GM18507 (cell line): ENCODE data around the gene KMT2B.
"Not testable (repeated sequence)": the region's sequence is repeated elsewhere in the genome, so short reads cannot be mapped to it uniquely, and the experiment has no call there.

Source experiments
- DNase-seq: peaks from one replicate; pipeline ENCODE4 v3.0.0; 2011; ENCODE audit warnings: low read depth; ENCODE audit not compliant: insufficient read length; ENCODE audit errors: extremely low spot score
- FAIRE-seq: peaks from 2 replicates; lab custom pipeline; 2011; peaks lifted over from hg19 to GRCh38; lab: Jason Lieb, UNC

The KMT2B gene

GRCh38 chr19:35723671-35724070 is 5.9 kb downstream of the KMT2B start:
- FAIRE-seq (no peak), DNase-seq (no peak)

DNA sequence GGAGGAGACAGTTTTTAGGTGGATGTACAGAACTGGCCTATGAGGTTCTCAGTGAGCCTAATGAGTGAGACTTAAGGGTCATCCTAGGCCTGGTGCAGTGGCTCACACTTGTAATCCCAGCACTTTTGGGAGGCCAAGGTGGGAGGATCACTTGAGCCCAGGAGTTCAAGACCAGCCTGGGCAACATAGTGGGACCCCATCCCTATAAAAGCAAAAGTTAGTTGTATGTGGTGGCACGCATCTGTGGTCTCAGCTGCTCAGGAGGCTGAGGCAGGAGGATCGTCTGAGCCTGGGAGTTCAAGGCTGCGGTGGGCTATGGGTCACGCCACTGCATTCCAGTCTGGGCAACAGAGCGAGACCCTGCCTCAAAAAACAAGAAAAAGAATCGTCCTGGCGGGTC is 6.3 kb downstream of the KMT2B start:
- not testable (repeated sequence) for DNase-seq, FAIRE-seq

GRCh38 chr19:35724560-35724959 is 6.8 kb downstream of the KMT2B start:
- no peak for DNase-seq
- FAIRE-seq, result no peak

DNA sequence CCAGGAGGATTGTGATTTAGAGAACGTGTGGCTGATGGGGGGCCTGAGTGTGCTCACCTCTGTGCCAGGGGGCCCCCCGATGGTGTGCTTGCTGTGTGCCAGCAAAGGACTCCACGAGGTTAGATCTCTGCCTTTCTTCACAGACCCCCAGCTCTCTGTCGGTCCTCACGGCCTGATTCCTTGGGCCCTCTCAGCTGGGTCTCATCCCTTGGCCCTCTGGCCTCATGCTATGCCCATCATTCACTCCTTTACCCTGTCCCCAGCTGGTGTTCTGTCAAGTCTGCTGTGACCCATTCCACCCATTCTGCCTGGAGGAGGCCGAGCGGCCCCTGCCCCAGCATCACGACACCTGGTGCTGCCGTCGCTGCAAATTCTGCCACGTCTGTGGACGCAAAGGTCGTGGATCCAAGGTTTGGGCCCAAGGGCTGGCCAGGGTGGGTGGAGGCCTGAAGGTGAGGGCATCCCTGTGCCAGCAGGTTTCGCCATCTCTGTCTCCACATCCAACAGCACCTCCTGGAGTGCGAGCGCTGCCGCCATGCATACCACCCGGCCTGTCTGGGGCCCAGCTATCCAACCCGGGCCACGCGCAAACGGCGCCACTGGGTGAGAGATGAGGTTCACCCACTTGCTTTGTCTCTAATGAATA is 7.5 kb downstream of the KMT2B start:
- FAIRE-seq (no peak), DNase-seq (no peak)

DNA sequence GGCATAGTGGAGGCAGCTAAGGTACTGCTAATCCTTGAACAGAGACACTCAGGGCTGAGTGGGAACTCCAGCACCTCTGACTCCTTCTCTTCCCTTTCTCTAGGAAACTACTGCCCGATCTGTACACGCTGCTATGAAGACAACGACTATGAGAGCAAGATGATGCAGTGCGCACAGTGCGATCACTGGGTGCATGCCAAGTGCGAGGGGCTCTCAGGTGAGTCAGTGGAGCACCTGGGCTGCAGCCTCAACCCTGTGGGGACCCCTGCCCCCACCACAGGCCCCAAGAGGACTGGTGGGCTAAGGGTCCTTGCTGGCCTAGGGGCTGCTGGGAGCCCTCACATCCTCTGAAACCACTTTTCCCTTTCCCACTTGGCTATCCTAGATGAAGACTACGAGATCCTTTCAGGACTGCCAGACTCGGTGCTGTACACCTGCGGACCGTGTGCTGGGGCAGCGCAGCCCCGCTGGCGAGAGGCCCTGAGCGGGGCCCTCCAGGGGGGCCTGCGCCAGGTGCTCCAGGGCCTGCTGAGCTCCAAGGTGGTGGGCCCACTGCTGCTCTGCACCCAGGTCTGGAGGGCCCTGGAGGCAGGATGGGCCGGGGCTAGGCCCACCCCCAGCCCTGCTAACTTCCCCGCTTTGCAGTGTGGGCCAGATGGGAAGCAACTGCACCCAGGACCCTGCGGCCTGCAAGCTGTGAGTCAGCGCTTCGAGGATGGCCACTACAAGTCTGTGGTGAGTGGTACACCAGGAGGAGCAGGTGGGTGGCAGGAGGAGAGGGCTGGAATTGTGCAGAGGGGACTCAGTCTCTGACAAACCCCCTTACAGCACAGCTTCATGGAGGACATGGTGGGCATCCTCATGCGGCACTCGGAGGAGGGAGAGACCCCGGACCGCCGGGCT is 9.5 kb downstream of the KMT2B start:
- DNase-seq, result no peak
- FAIRE-seq, result no peak

- no peak for FAIRE-seq
- DNase-seq, result no peak
Measured at GRCh38 chr19:35727956-35728706, 10.3 kb downstream of the KMT2B start.

DNA sequence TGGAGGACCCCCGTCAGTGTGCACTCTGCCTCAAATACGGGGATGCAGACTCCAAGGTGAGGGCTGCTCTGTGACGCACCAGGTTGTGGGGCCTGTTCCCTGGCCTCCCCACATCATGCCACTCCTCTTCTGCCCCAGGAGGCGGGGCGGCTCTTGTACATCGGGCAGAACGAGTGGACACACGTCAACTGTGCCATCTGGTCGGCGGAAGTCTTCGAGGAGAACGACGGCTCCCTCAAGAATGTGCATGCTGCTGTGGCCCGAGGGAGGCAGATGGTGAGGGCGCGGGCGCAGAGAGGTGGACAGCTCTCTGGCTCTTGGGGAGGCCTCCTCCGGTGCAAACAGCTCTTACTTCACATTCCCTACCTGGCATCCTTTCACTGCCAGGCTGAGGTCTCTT is 11.2 kb downstream of the KMT2B start:
- FAIRE-seq, result no peak
- DNase-seq, result no peak

DNA sequence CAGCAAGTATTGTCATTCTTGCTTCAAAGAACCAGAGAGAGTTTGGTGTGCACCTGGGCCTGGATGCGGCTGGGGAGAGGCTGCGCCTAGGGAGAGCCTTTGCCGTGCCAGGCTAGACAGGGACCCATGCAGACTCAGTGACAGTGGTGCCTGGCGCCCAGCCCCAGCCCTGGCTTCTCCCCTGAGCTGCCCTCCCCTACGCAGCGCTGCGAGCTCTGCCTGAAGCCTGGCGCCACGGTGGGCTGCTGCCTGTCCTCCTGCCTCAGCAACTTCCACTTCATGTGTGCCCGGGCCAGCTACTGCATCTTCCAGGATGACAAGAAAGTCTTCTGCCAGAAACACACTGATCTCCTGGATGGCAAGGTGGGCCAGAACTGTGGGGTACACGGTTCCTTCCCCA is 12.0 kb downstream of the KMT2B start:
- no peak for DNase-seq
- no peak for FAIRE-seq

DNA sequence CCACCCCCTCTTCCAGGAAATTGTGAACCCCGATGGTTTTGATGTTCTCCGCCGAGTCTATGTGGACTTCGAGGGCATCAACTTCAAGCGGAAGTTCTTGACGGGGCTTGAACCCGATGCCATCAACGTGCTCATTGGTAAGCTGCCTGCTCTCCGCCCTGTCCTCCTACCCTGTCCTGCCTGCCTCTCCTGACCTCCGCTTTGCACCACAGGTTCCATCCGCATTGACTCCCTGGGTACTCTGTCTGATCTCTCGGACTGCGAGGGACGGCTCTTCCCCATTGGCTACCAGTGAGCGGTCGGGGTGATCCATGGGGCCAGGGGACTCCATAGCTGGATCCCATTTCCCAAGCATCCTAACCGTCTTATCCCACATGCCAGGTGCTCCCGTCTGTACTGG is 12.5 kb downstream of the KMT2B start:
- no peak for FAIRE-seq

DNA sequence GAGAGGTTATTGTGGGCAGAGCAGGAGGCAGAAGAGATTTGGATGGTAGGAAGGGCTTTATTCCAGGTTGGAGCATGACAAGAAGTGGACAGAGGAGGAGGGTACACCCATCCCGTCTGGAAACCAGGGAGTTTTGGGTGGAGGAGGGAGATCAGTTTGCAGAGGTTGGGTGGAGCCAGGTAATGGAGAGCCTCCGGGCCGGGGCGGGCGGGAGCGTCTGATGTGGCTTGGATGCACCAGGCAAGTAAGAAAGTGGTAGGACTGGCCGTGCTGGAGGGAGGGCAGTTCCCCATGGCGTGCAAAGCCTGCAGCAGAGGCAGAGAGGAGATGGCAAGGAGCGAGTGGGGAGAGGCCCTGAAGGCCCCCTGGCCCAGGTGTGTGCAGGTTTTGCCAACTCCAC is 13.6 kb downstream of the KMT2B start:
- DNase-seq (no peak), FAIRE-seq (no peak)

More for the DNA sequence above, 12.5 kb downstream of the KMT2B start:
- no peak for DNase-seq

GRCh38 chr19:35731779-35732405 is 14.1 kb downstream of the KMT2B start:
- DNase-seq (no peak), FAIRE-seq (no peak)

DNA sequence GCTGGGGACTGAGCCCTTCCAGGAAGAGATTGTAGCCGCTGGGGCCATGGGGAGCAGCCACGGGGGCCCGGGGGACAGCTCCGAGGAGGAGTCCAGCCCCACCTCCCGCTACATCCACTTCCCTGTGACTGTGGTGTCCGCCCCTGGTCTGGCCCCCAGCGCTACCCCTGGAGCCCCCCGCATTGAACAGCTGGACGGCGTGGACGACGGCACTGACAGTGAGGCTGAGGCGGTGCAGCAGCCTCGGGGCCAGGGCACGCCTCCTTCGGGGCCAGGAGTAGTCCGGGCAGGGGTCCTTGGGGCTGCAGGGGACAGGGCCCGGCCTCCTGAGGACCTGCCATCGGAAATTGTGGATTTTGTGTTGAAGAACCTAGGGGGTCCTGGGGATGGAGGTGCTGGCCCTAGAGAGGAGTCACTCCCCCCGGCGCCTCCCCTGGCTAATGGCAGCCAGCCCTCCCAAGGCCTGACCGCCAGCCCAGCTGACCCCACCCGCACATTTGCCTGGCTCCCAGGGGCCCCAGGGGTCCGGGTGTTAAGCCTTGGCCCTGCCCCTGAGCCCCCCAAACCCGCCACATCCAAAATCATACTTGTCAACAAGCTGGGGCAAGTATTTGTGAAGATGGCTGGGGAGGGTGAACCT is 14.9 kb downstream of the KMT2B start:
- no peak for FAIRE-seq
- DNase-seq, result no peak

DNA sequence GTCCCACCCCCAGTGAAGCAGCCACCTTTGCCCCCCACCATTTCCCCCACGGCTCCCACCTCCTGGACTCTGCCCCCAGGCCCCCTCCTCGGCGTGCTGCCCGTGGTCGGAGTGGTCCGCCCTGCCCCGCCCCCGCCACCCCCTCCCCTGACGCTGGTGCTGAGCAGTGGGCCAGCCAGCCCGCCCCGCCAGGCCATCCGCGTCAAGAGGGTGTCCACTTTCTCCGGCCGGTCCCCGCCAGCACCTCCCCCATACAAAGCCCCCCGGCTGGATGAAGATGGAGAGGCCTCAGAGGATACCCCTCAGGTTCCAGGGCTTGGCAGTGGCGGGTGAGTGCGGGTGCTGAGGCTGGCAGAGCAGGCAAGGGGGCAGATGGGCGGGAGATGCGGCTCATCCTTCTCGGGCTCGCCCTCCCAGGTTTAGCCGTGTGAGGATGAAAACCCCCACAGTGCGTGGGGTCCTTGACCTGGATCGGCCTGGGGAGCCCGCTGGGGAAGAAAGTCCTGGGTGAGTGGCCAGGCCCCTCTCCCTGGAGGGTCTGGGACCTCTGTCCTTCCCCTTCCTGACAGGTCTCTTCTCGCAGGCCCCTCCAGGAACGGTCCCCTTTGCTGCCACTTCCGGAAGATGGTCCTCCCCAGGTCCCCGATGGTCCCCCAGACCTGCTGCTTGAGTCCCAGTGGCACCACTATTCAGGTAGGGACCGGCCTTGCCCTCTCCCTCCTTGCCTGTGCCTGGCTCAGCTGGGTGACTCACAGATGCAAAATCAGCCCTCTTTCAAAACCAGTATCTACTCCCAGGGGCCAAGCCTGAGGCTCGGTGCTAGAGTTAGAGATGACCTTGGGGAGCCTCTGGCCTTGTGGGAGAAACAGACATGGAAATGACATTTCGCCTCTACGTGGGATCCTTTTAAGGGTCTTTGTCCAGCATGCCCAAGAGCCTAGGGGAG is 15.7 kb downstream of the KMT2B start:
- FAIRE-seq (no peak), DNase-seq (no peak)

- DNase-seq (no peak), FAIRE-seq (no peak)
Measured at GRCh38 chr19:35734273-35734672, 16.5 kb downstream of the KMT2B start.

- DNase-seq (no peak), FAIRE-seq (no peak)
Measured at GRCh38 chr19:35734889-35735288, 17.1 kb downstream of the KMT2B start.

DNA sequence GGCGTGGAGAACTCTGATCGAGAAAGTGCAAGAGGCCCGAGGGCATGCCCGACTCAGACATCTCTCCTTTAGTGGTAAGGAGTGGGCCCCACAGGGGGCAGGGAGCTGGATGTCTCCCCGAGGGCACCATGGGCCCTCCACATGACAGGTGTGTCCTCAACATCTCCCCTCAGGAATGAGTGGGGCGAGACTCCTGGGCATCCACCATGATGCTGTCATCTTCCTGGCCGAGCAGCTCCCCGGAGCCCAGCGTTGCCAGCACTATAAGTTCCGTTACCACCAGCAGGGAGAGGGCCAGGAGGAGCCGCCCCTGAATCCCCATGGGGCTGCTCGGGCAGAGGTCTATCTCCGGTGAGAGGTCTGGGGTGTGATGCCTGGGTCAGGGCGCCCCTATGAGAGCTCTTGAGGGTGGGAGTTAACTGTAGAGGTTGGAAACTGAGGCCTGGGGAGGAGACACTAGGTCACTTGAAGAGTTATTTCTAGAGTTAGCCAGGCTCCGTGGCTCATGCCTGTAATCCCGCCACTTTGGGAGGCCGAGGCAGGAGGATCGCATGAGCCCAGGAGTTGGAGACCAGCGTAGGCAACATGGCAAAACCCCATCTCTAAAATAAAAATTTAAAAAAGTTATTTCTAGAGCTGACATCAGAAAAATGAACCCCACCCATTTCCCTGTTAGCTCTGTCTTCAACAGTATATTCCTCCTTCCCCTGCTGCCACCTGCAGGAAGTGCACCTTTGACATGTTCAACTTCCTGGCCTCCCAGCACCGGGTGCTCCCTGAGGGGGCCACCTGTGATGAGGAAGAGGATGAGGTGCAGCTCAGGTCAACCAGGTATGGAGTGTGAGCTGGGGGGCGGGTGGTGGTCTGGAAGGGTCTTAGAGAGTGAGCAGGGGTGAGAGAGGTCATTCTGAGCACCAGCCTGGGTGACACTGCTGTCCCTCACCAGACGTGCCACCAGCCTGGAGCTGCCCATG is 19.4 kb downstream of the KMT2B start:
- FAIRE-seq (no peak), DNase-seq (no peak)
